Esophagus (tissue), 2 donors: ENCODE data around the gene GRM3. TPM values are rescaled to one million over a fixed set of nuclear protein-coding genes. Genes with fewer than 3 reads are reported as not detected.

ENCODE experiments used
- H3K27ac ChIP-seq, 2 donors: one replicate each; pipeline ENCODE4 v1.5.1; 2013; ENCODE audit warnings: low read depth in 2 of 2, mild to moderate bottlenecking in 2 of 2, inconsistent platforms in 1 of 2, low read length in 1 of 2, moderate library complexity in 1 of 2
- H3K27me3 ChIP-seq, 2 donors: one replicate each; pipeline ENCODE4 v1.6.1; 2013; ENCODE audit warnings: low read length in 2 of 2, control low read depth in 1 of 2, mild to moderate bottlenecking in 1 of 2; ENCODE audit not compliant: insufficient read depth in 2 of 2, control insufficient read depth in 1 of 2
- H3K36me3 ChIP-seq, 2 donors: one replicate each; pipeline ENCODE4 v1.6.1; 2013; ENCODE audit warnings: low read length in 1 of 2; ENCODE audit not compliant: control insufficient read depth in 2 of 2, insufficient read depth in 2 of 2
- H3K4me1 ChIP-seq, 2 donors: one replicate each; pipeline ENCODE4 v1.6.1; 2013; ENCODE audit warnings: low read length in 1 of 2; ENCODE audit not compliant: control insufficient read depth in 2 of 2, insufficient read depth in 2 of 2
- H3K4me3 ChIP-seq, 2 donors: one replicate each; pipeline ENCODE4 v1.5.1; 2013; ENCODE audit warnings: low read length in 2 of 2, mild to moderate bottlenecking in 2 of 2, low read depth in 1 of 2, moderate library complexity in 1 of 2
- H3K9me3 ChIP-seq, 2 donors: one replicate each; pipeline ENCODE4 v1.6.1; 2013; ENCODE audit warnings: mild to moderate bottlenecking in 2 of 2, low read depth in 1 of 2, low read length in 1 of 2, moderate library complexity in 1 of 2; ENCODE audit not compliant: control insufficient read depth in 2 of 2, insufficient read depth in 1 of 2
- WGBS, 2 donors: extraction: QIAGEN DNeasy Blood & Tissue Kit; methylation state at CpG; one replicate each; pipeline ENCODE4 v1.1.7; 2013; 5-methylcytosine and 5-hydroxymethylcytosine counted together
- polyA plus RNA-seq, 2 donors: library from polyadenylated mRNA; stranded (reverse); fragments of 200-250 nt; gene quantifications; one replicate each; pipeline ENCODE4 v1.2.3, GENCODE V29; 2013
- donor health status: healthy with polysubstance abuse.
- donor health status: Bipolar disorder and iron deficiency.

The GRM3 gene
- polyA plus RNA-seq, 2 donors = 0.02 to 0.05 TPM

GRCh38 chr7:86748201-86748600 lies 104.5 kb downstream of the GRM3 start:
- no peak overlapping the region for H3K4me3 ChIP-seq
- no peaks in the 10 kb centered on the region for H3K4me1 ChIP-seq
- H3K9me3 ChIP-seq = no peaks in the 10 kb centered on the region
- H3K36me3 ChIP-seq = no peaks in the 10 kb centered on the region
- WGBS, 2 donors = 65 to 67% methylated on average over 4 of the region's 4 CpGs
- no peaks in the 10 kb centered on the region for H3K27me3 ChIP-seq
- H3K27ac ChIP-seq = no peak overlapping the region

DNA sequence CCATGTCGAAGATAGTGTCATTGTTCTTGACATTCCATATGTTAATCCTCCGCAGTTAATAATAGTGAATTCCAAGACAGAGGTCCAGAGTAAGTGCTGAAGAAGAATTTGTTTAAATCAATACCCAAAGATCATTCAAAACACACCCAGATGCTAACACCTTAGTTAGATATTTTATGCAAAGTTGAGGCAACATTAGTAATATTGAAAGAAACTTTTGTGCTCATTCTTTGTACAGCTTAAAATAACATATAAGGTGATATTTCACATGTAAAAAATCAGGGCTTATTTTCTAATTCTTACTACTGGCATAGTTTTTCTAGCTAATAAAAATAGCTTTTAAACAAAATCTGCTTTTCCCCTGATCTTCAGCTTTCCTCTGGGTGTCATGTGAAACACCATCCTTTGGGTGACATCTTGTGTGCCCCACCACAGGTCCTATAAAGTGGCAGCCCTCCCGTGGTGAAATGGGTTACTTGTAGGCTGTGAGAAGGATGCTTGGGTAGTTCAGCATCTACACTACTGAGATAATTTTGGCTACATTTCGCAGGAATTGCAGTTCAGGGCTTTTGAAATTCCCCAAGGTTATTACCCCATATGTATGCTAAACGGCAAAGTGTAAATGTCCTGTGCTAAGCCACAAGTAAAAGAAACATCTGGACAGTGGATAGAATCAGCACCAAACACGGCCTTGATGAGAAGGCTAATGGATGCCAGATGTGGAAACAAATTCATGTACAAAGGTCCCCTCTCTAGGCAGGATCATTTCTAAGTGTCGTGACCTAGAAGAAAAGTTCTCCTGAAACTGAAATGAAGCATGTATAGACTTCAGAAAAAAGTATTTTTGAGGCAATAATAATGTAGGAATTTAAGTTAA lies 105.4 kb downstream of the GRM3 start:
- no peaks in the 10 kb centered on the region for H3K27me3 ChIP-seq
- no peaks in the 10 kb centered on the region for H3K36me3 ChIP-seq
- no peak overlapping the region for H3K27ac ChIP-seq
- H3K9me3 ChIP-seq = no peaks in the 10 kb centered on the region
- H3K4me1 ChIP-seq = no peaks in the 10 kb centered on the region
- 62 to 67% methylated on average over 7 of the region's 7 CpGs for WGBS, 2 donors
- H3K4me3 ChIP-seq = no peak overlapping the region

DNA sequence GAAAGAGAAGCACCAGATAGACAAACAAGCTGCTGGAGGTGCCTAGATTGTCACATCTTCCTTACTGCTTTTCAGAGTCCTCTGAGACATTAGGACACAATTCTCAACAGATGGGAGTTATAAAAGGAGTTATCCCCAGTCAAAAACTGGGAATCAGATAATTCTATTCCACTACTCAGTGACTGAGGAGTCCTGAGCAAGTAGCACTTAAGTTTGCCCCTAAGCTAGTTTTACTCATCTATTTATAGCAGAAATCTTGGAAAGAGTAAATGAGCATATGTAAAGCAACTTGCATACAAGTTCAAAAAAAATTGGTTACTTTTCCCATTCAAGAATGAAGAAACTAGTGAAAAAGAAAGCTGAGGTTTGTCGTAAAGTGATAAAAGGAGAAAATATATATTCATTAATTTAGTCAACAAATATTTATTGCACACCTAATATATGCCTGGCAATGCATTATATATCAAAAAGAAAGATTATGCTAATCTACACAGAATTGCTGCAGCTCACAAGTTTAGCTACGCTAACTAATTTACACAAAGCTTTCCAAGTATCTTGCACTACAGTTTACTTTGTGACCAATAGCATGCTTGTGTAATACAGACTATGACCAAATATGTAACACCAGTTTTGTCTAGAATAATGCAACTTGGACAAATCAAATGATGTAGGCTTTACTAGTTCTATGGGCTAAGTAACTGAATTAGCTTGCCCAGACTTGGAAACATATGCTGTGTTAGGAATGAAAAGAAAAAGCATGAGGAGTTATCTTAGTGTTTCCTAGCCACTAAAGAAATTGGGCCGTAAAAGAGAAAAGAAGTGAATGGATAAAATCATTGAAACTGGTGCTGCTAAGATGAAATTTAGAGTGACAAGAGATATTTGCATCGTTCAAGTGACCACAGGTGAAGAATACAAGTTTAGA lies 106.3 kb downstream of the GRM3 start:
- Histone ChIP-seq H3K4me3 (no peak overlapping the region), H3K36me3 (no peaks in the 10 kb centered on the region), H3K27ac (no peak overlapping the region), H3K4me1 (no peaks in the 10 kb centered on the region), H3K27me3 (no peaks in the 10 kb centered on the region), H3K9me3 (no peaks in the 10 kb centered on the region)
- 88% methylated on average over 4 of the region's 4 CpGs for WGBS, 2 donors

DNA sequence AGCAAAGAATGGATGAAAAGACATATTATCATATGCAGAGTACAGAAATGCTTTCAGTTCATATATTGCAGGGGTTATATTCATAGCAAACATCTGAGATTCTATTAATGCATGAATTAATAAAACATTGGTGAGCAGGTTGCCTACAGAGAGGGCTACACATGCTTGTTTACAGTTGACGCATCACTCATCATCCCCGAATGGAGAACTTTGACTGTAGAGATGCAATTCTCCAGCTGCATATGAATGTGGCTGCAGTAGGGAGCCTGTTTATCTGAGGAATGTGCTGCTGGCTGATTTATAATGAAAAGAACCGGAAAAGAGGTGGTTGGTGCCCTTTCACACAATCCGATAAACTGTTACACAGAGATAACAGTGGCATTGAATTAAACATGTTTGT lies 116.5 kb downstream of the GRM3 start:
- no peaks in the 10 kb centered on the region for H3K36me3 ChIP-seq
- H3K4me1 ChIP-seq = no peaks in the 10 kb centered on the region
- no peaks in the 10 kb centered on the region for H3K27me3 ChIP-seq
- H3K4me3 ChIP-seq = no peak overlapping the region
- no peak overlapping the region for H3K27ac ChIP-seq
- H3K9me3 ChIP-seq = peaks cover 0 to 3% of the 10 kb centered on the region in 2 donors
- 22 to 28% methylated on average over 4 of the region's 4 CpGs for WGBS, 2 donors

GRCh38 chr7:86762129-86762528 lies 118.4 kb downstream of the GRM3 start:
- H3K36me3 ChIP-seq = no peaks in the 10 kb centered on the region
- H3K4me1 ChIP-seq = no peaks in the 10 kb centered on the region
- no peaks in the 10 kb centered on the region for H3K27me3 ChIP-seq
- H3K4me3 ChIP-seq = no peak overlapping the region
- WGBS, 2 donors = 66 to 73% methylated on average over 2 of the region's 2 CpGs
- peaks cover 0 to 4% of the 10 kb centered on the region in 2 donors for H3K9me3 ChIP-seq
- H3K27ac ChIP-seq = no peak overlapping the region

GRCh38 chr7:86765931-86766330 lies 122.2 kb downstream of the GRM3 start:
- peaks cover 0 to 2% of the 10 kb centered on the region in 2 donors for H3K9me3 ChIP-seq
- H3K4me1 ChIP-seq = no peaks in the 10 kb centered on the region
- no peak overlapping the region for H3K4me3 ChIP-seq
- no peaks in the 10 kb centered on the region for H3K36me3 ChIP-seq
- 51 to 56% methylated on average over 2 of the region's 2 CpGs for WGBS, 2 donors
- no peak overlapping the region for H3K27ac ChIP-seq
- H3K27me3 ChIP-seq = no peaks in the 10 kb centered on the region

- WGBS, 2 donors = 44 to 53% methylated on average over 1 of the region's 1 CpG
- H3K9me3 ChIP-seq = peaks cover 0 to 2% of the 10 kb centered on the region in 2 donors
- H3K36me3 ChIP-seq = no peaks in the 10 kb centered on the region
- H3K27ac ChIP-seq = no peak overlapping the region
- no peaks in the 10 kb centered on the region for H3K4me1 ChIP-seq
- H3K27me3 ChIP-seq = no peaks in the 10 kb centered on the region
- H3K4me3 ChIP-seq = no peak overlapping the region
These were observed 124.7 kb downstream of the GRM3 start for GRCh38 chr7:86768394-86768793.

DNA sequence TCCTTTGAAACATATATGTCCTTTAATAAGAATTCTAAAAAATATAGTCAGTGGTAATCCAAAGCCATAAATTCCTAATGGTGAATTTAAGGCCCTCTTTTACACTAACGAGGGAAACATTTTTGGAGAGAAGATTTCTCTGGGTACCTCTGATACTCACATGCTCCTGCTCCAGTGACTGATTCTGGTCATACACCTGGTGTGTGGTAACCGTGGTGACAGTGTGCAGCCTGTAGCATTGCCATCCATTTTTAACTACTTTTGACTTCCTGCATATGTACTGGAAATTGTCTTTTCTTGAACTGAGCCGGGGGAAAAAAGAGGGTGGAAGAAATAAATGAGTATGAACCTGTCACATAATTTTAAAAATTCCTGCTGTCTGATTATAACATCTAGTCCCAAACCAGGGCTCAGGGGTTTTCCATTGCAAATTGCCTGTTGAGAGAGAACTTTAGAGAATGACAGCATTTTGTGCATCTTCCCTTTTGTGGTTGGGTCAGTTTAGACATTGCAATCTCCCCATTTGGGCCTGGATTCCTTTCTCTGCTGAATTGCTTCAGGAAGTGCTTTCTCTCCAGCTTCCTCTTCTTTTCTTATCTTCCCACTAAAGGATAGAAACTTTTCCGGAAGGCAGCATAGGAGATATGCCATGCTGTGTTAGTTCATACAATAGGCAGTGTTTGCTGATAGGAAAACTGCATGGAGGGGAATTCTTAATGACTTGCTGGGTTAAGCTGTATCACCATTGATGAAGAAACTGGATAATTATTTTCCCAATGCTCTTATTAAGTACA lies 125.5 kb downstream of the GRM3 start:
- H3K27ac ChIP-seq = no peak overlapping the region
- no peaks in the 10 kb centered on the region for H3K27me3 ChIP-seq
- WGBS, 2 donors = 69% methylated on average over 4 of the region's 4 CpGs
- H3K9me3 ChIP-seq = peaks cover 0 to 2% of the 10 kb centered on the region in 2 donors
- H3K36me3 ChIP-seq = no peaks in the 10 kb centered on the region
- H3K4me1 ChIP-seq = no peaks in the 10 kb centered on the region
- H3K4me3 ChIP-seq = no peak overlapping the region

DNA sequence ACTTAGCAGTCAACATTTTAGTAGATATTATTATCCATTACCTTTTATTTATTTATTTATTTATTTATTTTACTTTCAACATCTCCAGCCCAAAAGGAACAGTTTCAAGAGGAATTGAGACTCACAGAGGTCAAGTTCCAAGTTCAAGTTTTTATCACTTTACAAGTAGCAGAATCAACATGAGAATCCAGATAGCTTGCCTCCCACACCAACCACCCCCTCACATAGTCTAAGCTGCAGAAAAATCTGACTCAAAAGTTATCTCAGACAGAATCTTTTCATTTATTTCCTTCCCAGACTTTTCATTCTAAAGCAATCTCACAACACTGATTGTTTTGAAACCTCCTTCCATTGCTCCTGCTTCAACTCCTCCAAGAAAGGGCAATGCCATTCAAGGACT lies 129.6 kb downstream of the GRM3 start:
- Histone ChIP-seq H3K27me3 (no peaks in the 10 kb centered on the region), H3K4me3 (no peak overlapping the region), H3K4me1 (no peaks in the 10 kb centered on the region), H3K9me3 (no peaks in the 10 kb centered on the region), H3K27ac (no peak overlapping the region), H3K36me3 (no peaks in the 10 kb centered on the region)
